Gastroesophageal sphincter (tissue), 3 donors: ENCODE results near the gene VPS26B.

ENCODE experiments used
- POLR2A ChIP-seq, 2 donors: fragments of 450-650 bp; IDR thresholded peaks; one replicate each; pipeline ENCODE4 v1.6.1; 2017; ENCODE audit warnings: antibody characterized with exemption in 2 of 2, mild to moderate bottlenecking in 2 of 2, moderate library complexity in 1 of 2
- POLR2AphosphoS5 ChIP-seq: sonication (generic); formaldehyde crosslinking; IDR thresholded peaks from one replicate; pipeline ENCODE4 v1.6.1; 2017; ENCODE audit warnings: antibody characterized with exemption
- TF ChIP-seq, protein P1 (sequence below), 4 experiments: fragments of 200-600 bp in 2 of 4; fragments of 450-650 bp in 2 of 4; sonication (generic) in 1 of 4; IDR thresholded peaks; one replicate each; pipeline ENCODE4 v1.5.1; 2017 to 2019; ENCODE audit warnings: antibody characterized with exemption in 4 of 4, mild to moderate bottlenecking in 2 of 4, moderate library complexity in 2 of 4

DNA sequence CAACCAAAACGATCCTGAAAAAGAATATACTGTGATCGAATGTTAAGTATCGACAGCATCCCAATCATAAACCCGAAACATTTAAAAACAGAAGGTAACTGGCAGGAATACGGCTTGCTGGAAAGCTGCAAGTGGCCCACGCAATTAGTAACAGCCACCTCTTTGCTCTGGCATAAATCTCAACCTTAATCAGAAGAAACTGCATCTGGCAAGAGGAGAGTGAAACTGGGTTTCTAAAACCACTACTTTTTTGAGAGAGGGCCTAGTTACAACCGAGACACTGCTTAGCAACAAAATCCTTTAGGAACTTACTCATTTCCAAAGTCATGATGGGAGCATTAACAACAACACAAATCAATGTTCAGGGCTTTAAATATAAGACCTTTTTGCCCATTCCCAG is 8.6 kb upstream of the VPS26B start:
- TF ChIP-seq, protein P1, sequence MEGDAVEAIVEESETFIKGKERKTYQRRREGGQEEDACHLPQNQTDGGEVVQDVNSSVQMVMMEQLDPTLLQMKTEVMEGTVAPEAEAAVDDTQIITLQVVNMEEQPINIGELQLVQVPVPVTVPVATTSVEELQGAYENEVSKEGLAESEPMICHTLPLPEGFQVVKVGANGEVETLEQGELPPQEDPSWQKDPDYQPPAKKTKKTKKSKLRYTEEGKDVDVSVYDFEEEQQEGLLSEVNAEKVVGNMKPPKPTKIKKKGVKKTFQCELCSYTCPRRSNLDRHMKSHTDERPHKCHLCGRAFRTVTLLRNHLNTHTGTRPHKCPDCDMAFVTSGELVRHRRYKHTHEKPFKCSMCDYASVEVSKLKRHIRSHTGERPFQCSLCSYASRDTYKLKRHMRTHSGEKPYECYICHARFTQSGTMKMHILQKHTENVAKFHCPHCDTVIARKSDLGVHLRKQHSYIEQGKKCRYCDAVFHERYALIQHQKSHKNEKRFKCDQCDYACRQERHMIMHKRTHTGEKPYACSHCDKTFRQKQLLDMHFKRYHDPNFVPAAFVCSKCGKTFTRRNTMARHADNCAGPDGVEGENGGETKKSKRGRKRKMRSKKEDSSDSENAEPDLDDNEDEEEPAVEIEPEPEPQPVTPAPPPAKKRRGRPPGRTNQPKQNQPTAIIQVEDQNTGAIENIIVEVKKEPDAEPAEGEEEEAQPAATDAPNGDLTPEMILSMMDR (IDR thresholded peaks at IDR 0.05): no peak
- TF ChIP-seq POLR2A (IDR thresholded peaks at IDR 0.05): no peak
- no peak for TF ChIP-seq POLR2AphosphoS5
